Caco-2 (cell line): ENCODE measurements around the gene NDRG4. TPM values are rescaled to one million over a fixed set of nuclear protein-coding genes. Genes with fewer than 3 reads are reported as not detected.

Source experiments
- BruUV-seq: library from RNA; stranded (reverse); fragments of 400-500 nt; replicated peaks from 2 replicates; lab custom pipeline; 2021; lab: Mats Ljungman, UMichigan
- CTCF ChIA-PET: fragments of 300-600 bp; sonication (Branson Sonifier 250); formaldehyde crosslinking; loops from one replicate; lab custom pipeline; 2022; ENCODE audit warnings: antibody characterized with exemption; lab: Charles Lee
- POLR2A ChIA-PET: fragments of 300-600 bp; sonication (Branson Sonifier 250); formaldehyde crosslinking; loops from one replicate; lab custom pipeline; 2022; ENCODE audit warnings: antibody characterized with exemption; lab: Charles Lee
- DNase-seq, 2 experiments: peaks; one replicate each; pipeline versions ENCODE4 v3.0.0 to v3.0.0-alpha.2; 2020 to 2022
- H3K27me3 ChIP-seq: replicated peaks from 2 replicates; pipeline ENCODE4 v1.6.0; 2011; ENCODE audit warnings: low read length; ENCODE audit not compliant: control insufficient read depth, insufficient read depth
- H3K36me3 ChIP-seq: 2 replicates; pipeline ENCODE4 v1.5.1; 2011; ENCODE audit warnings: low read length; ENCODE audit not compliant: control insufficient read depth, insufficient read depth
- H3K4me1 ChIP-seq: fragments of 250-450 bp; sonication (Bioruptor Pico); 2 replicates; pipeline ENCODE4 v1.5.1; 2020; ENCODE audit warnings: mild to moderate bottlenecking
- H3K4me3 ChIP-seq: 2 replicates; pipeline ENCODE4 v1.5.1; 2011; ENCODE audit warnings: low read depth, mild to moderate bottlenecking, control low read depth, low read length
- H3K9me3 ChIP-seq: fragments of 250-450 bp; sonication (Bioruptor Pico); 2 replicates; pipeline ENCODE4 v1.5.1; 2020; ENCODE audit warnings: mild to moderate bottlenecking, moderate library complexity
- H3K27ac Mint-ChIP-seq: one replicate; pipeline ENCODE4 v1.8.0; 2022; ENCODE audit warnings: mixed read lengths; ENCODE audit not compliant: unreplicated experiment
- H3K27me3 Mint-ChIP-seq: one replicate; pipeline ENCODE4 v1.8.0; 2022; ENCODE audit warnings: mixed read lengths; ENCODE audit not compliant: insufficient read depth, unreplicated experiment
- H3K36me3 Mint-ChIP-seq: one replicate; pipeline ENCODE4 v1.8.0; 2022; ENCODE audit warnings: mild to moderate bottlenecking, mixed read lengths; ENCODE audit not compliant: insufficient read depth, unreplicated experiment
- H3K4me1 Mint-ChIP-seq: one replicate; pipeline ENCODE4 v1.8.0; 2022; ENCODE audit warnings: low read depth, mixed read lengths; ENCODE audit not compliant: unreplicated experiment
- H3K4me3 Mint-ChIP-seq: one replicate; pipeline ENCODE4 v1.8.0; 2022; ENCODE audit warnings: mild to moderate bottlenecking, moderate library complexity, mixed read lengths; ENCODE audit not compliant: unreplicated experiment
- H3K9me3 Mint-ChIP-seq: one replicate; pipeline ENCODE4 v1.8.0; 2022; ENCODE audit warnings: mixed read lengths; ENCODE audit not compliant: unreplicated experiment
- intact Hi-C: fragments of 100-400 bp; cut with micrococcal nuclease; formaldehyde crosslinking; loops from one replicate; pipeline ENCODE4 v1.10.0; 2022; ENCODE audit not compliant: unreplicated experiment
- total RNA-seq: library from RNA; stranded (reverse); gene quantifications from 2 replicates; pipeline ENCODE4 v1.2.3, GENCODE V29; 2022
- TF ChIP-seq, protein P1 (sequence below), 2 experiments: fragments of 200-600 bp in 1 of 2; IDR thresholded peaks; 1 replicate in 1 of 2; 2 replicates in 1 of 2; pipeline versions ENCODE4 v1.5.1 to v1.8.0; 2011 to 2022; ENCODE audit warnings: antibody characterized with exemption in 1 of 2, control low read depth in 1 of 2, inconsistent platforms in 1 of 2, low read depth in 1 of 2, low read length in 1 of 2, mild to moderate bottlenecking in 1 of 2, moderate library complexity in 1 of 2; ENCODE audit not compliant: insufficient read depth in 1 of 2, severe bottlenecking in 1 of 2, unreplicated experiment in 1 of 2

Gene NDRG4
- total RNA-seq, 1 experiment from 2014 or later = 10.7 TPM

DNA sequence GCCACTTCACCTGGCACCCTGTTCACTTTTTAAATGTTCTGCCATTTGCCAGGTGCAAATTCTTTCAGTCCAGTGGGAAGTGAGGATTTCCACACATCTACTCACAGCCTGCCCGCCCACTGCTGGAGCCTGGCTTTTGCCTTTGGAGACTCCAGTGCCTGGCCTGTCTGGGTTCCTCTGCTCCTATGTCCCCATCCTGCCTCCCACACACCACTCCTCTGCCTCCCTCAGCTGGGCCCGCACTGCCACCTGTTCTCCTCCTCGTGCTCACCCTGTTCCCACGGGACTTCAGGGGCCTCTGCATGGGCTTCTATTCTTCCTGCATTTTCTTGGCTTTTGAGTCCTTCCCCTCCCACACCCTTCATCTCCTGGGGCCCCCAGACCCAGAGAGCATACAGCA, 7.9 kb upstream of the NDRG4 start:
- ChIA-PET CTCF (interaction anchor here (0.6 to 0.7 kb wide), 2 partner anchors 21 to 97 kb away, joined by 4 to 5 read pairs; no protein-coding TSS in a partner anchor), POLR2A (no interaction called here)
- Mint-ChIP-seq H3K27ac (no peak overlapping the region), H3K36me3 (no peaks in the 10 kb centered on the region), H3K9me3 (no peaks in the 10 kb centered on the region), H3K4me1 (no peaks in the 10 kb centered on the region), H3K4me3 (no peak overlapping the region), H3K27me3 (peaks cover 4% of the 10 kb centered on the region)
- BruUV-seq = no TSS peak
- TF ChIP-seq, protein P1, sequence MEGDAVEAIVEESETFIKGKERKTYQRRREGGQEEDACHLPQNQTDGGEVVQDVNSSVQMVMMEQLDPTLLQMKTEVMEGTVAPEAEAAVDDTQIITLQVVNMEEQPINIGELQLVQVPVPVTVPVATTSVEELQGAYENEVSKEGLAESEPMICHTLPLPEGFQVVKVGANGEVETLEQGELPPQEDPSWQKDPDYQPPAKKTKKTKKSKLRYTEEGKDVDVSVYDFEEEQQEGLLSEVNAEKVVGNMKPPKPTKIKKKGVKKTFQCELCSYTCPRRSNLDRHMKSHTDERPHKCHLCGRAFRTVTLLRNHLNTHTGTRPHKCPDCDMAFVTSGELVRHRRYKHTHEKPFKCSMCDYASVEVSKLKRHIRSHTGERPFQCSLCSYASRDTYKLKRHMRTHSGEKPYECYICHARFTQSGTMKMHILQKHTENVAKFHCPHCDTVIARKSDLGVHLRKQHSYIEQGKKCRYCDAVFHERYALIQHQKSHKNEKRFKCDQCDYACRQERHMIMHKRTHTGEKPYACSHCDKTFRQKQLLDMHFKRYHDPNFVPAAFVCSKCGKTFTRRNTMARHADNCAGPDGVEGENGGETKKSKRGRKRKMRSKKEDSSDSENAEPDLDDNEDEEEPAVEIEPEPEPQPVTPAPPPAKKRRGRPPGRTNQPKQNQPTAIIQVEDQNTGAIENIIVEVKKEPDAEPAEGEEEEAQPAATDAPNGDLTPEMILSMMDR (IDR thresholded peaks at IDR 0.05; ENCODE audit: insufficient read depth in 1 of 2, low read depth in 1 of 2, low read length in 1 of 2, severe bottlenecking in 1 of 2, unreplicated experiment in 1 of 2) = no peak
- no peak for DNase-seq
- Histone ChIP-seq H3K36me3 (no peaks in the 10 kb centered on the region), H3K4me1 (no peaks in the 10 kb centered on the region), H3K9me3 (no peaks in the 10 kb centered on the region), H3K4me3 (no peak overlapping the region), H3K27me3 (no peaks in the 10 kb centered on the region)
- intact Hi-C loops = no loop called here

DNA sequence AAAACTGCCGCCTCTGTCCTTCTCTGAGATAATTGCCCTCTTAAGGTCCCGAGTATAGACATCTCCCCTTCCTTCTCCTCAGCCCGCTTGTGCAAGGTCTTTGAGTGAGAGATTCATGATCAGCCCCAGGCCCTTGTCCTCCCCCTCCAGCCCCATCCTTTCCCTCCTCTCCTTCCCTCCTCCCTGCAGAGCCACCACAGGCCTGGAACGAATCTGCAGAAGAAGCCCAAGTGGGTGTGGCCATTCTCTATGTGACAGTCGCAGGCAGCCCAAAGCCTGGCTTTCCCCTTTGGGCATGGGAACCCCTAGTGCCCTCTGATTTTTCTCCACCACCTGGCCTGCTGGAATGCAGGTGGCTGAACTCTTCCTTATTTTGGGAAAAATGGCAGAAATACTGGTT, 7.2 kb upstream of the NDRG4 start:
- BruUV-seq = no TSS peak
- POLR2A ChIA-PET = no interaction called here
- Mint-ChIP-seq H3K27ac (no peak overlapping the region), H3K36me3 (no peaks in the 10 kb centered on the region), H3K27me3 (peaks cover 4% of the 10 kb centered on the region), H3K4me3 (no peak overlapping the region), H3K9me3 (no peaks in the 10 kb centered on the region), H3K4me1 (no peaks in the 10 kb centered on the region)
- H3K9me3 ChIP-seq = no peaks in the 10 kb centered on the region
- no peaks in the 10 kb centered on the region for H3K27me3 ChIP-seq
- no peak for DNase-seq
- TF ChIP-seq, protein P1 (IDR thresholded peaks at IDR 0.05; ENCODE audit: insufficient read depth in 1 of 2, low read depth in 1 of 2, low read length in 1 of 2, severe bottlenecking in 1 of 2, unreplicated experiment in 1 of 2) = no peak
- H3K36me3 ChIP-seq = no peaks in the 10 kb centered on the region
- intact Hi-C loops = no loop called here
- CTCF ChIA-PET = interaction anchor here (0.6 to 0.7 kb wide), 2 partner anchors 22 to 96 kb away, joined by 4 to 5 read pairs; no protein-coding TSS in a partner anchor
- H3K4me1 ChIP-seq = no peaks in the 10 kb centered on the region
- no peak overlapping the region for H3K4me3 ChIP-seq

DNA sequence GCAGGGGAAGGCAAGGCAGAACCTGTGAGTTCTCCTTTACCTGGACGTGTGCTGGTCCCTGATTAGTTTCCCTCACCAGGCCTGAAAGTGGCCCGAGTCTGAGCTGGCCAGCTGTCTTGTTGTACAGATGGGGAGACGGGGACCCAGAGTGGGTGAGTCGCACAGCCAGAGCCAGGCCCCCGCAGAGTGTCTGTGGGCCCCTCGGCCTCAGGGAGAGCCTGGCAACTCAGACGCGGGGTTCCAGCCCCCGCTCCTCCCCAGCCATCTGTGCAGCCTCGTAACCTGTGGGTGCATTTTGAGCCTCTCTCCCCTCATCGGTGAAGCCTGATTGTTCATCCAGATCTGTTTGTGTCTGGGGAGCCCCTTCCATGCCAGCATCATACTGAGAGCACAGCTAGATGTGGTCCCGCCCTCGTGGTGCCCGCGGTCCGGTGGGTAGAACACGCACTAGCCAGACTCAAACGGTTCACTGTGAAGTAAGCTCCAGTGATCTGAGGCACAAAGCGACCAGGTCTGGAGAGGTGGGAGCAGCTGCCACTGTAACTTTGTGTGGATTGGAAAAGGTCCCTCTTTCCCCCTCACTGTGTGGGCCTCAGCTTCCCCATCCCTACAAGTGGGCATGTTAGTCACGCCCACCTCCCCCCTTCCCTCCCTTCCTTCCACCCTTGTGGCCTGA, 6.0 kb upstream of the NDRG4 start:
- Histone ChIP-seq H3K4me1 (no peaks in the 10 kb centered on the region), H3K36me3 (no peaks in the 10 kb centered on the region), H3K4me3 (no peak overlapping the region), H3K27me3 (no peaks in the 10 kb centered on the region), H3K9me3 (no peaks in the 10 kb centered on the region)
- no peaks in the 10 kb centered on the region for H3K4me1 Mint-ChIP-seq
- intact Hi-C loops = no loop called here
- H3K27me3 Mint-ChIP-seq = peaks cover 4% of the 10 kb centered on the region
- no peaks in the 10 kb centered on the region for H3K9me3 Mint-ChIP-seq
- TF ChIP-seq, protein P1 (IDR thresholded peaks at IDR 0.05; ENCODE audit: insufficient read depth in 1 of 2, low read depth in 1 of 2, low read length in 1 of 2, severe bottlenecking in 1 of 2, unreplicated experiment in 1 of 2) = no peak
- no peak overlapping the region for H3K4me3 Mint-ChIP-seq
- no peak overlapping the region for H3K27ac Mint-ChIP-seq
- POLR2A ChIA-PET = no interaction called here
- BruUV-seq = no TSS peak
- H3K36me3 Mint-ChIP-seq = no peaks in the 10 kb centered on the region
- DNase-seq = no peak
- CTCF ChIA-PET = interaction anchor here (1.0 to 2.6 kb wide), 2 partner anchors 167 to 262 kb away, joined by 3 to 10 read pairs; no protein-coding TSS in a partner anchor
